T47D (cell line): ENCODE results near the gene ATP5ME.
A peak's percentile ranks its signal among the peaks of the same experiment; 100 is the strongest.
"Not testable (repeated sequence)": the region's sequence is repeated elsewhere in the genome, so short reads cannot be mapped to it uniquely, and the experiment has no call there.

Source experiments
- DNase-seq, 2 experiments: peaks; one replicate each; pipeline versions ENCODE4 v3.0.0 to v3.0.0-alpha.2; 2011 to 2012; ENCODE audit warnings: low read depth in 1 of 2, low spot score in 1 of 2
- JUND ChIP-seq: IDR thresholded peaks from 2 replicates; pipeline ENCODE4 v1.6.1; 2012; ENCODE audit warnings: low read depth
- in situ Hi-C: cut with HindIII; loops from 2 replicates; pipeline ENCODE4 v1.10.0; 2016; ENCODE audit warnings: low sequenced_read_pairs, low pct_unique_long_range_greater_than_20kb

Gene ATP5ME

GRCh38 chr4:700587-701264, 26.6 kb upstream of the ATP5ME start:
- peak in 1 of 2 experiments; percentile 62 for DNase-seq
- in situ Hi-C loops, result no loop called here
- no peak for TF ChIP-seq JUND

GRCh38 chr4:699816-700580, 25.9 kb upstream of the ATP5ME start:
- in situ Hi-C loops, result no loop called here
- no peak for DNase-seq
- no peak for TF ChIP-seq JUND

- in situ Hi-C loops, result not testable (repeated sequence)
These were observed 20.4 kb upstream of the ATP5ME start for GRCh38 chr4:694341-694940.

GRCh38 chr4:692771-693554, 18.9 kb upstream of the ATP5ME start:
- in situ Hi-C loops, result no loop called here
- peak in 1 of 2 experiments; percentile 93 for DNase-seq
- no peak for TF ChIP-seq JUND

More at GRCh38 chr4:694341-694940, 20.4 kb upstream of the ATP5ME start:
- peak in 1 of 2 experiments; percentile 96 for DNase-seq

- DNase-seq, result no peak
- in situ Hi-C loops, result no loop called here
- no peak for TF ChIP-seq JUND
These were observed 15.6 kb upstream of the ATP5ME start for GRCh38 chr4:689723-690122.

GRCh38 chr4:688854-689681, 15.0 kb upstream of the ATP5ME start, which contains the start of gene SLC49A3:
Gene SLC49A3 (minus strand): TSS chr4:689151. CDS start chr4:689127, 24 bp downstream.
- DNase-seq, result peak; percentile 50 to 71
- TF ChIP-seq JUND, result no peak

GRCh38 chr4:687971-688853, 14.1 kb upstream of the ATP5ME start:
- DNase-seq, result peak; percentile 92 to 93
- no peak for TF ChIP-seq JUND
- in situ Hi-C loops, result no loop called here

More at GRCh38 chr4:688854-689681, 15.0 kb upstream of the ATP5ME start, which contains the start of gene SLC49A3:
- in situ Hi-C loops, result no loop called here

- no peak for TF ChIP-seq JUND
- in situ Hi-C loops, result no loop called here
- peak; percentile 91 for DNase-seq
These were observed 13.2 kb upstream of the ATP5ME start for GRCh38 chr4:687048-687970.

- in situ Hi-C loops, result no loop called here
- DNase-seq, result no peak
- no peak for TF ChIP-seq JUND
These were observed 12.5 kb upstream of the ATP5ME start for GRCh38 chr4:686413-687040.
